HG02759 (cell line): Measurements from ENCODE around the gene FAF1.

ENCODE experiments used
- ATAC-seq: cut with Tn5 transposase; IDR thresholded peaks from one replicate; pipeline ENCODE4 v1.9.1; 2021; ENCODE audit warnings: mild to moderate bottlenecking, moderate library complexity; ENCODE audit not compliant: unreplicated experiment

FAF1 gene

GRCh38 chr1:50523548-50523947 is 436.5 kb downstream of the FAF1 start:
- ATAC-seq, result no peak

- no peak for ATAC-seq
These were observed 437.2 kb downstream of the FAF1 start for GRCh38 chr1:50522691-50523342.

- no peak for ATAC-seq
These were observed 438.4 kb downstream of the FAF1 start for GRCh38 chr1:50521703-50522102.

GRCh38 chr1:50517488-50517887 is 442.6 kb downstream of the FAF1 start:
- no peak for ATAC-seq

- no peak for ATAC-seq
These were observed 444.0 kb downstream of the FAF1 start for GRCh38 chr1:50516056-50516455.

DNA sequence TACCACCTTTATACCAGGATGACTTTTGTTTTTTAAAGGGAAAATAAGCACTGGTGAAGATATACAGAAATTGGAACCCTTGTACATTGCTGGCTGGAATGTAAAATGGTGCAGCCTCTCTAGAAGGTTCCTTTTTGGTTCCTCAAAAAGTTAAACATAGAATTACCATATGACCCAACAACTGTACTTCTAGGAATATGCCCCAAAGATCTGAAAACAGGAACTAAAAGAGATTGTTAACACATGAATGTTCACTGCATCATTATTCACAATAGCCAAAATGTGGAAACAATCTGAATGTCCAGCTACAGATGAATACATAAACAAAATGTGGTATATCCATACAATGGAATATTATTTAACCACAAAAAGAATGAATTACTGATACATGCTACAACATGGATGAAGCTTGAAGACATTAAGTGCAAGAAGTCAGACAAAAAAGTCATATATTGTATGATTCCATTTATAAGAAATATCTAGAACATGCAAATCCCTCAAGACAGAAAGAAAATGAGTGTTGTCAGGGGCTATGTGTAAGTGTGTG is 452.0 kb downstream of the FAF1 start:
- no peak for ATAC-seq

GRCh38 chr1:50505427-50505826 is 454.6 kb downstream of the FAF1 start:
- ATAC-seq, result no peak

GRCh38 chr1:50503515-50503914 is 456.6 kb downstream of the FAF1 start:
- ATAC-seq, result no peak

- ATAC-seq, result no peak
These were observed 457.9 kb downstream of the FAF1 start for GRCh38 chr1:50502147-50502546.

DNA sequence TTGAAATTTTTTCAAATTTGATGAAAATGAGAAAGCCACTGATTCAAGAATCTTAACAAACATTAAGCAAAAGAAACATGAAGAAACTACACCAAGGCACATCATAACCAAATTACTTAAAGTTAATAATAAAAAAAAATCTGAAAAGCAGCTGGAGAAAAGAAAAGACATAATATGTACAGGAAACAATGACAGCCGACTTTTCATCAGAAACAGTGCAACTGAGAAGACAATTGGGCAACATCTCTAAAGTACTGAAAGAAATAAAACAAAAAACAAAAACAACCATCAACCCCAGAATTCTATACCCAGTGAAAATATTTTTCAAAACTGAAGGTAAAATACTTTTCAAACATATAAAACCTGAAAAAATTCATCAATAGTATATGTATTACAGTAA is 463.1 kb downstream of the FAF1 start:
- ATAC-seq, result no peak

DNA sequence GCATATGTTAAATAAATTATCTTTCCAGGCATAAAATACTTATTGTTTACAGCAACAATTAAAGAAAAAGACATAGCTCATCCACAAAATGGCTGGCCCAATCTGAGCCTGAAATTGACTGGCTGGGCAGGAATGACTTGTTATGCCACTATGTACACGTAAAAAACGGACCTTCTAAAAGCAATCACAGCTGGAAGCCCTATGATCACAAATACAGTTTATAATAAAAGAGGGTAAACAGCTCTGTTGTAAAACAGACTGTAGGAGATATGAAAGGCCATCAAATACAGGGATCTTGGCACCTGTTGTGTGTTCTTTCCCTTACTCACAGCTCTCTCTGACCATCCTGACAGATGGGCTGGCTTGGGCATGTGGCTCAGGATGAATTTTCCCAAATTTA is 466.4 kb downstream of the FAF1 start:
- no peak for ATAC-seq

DNA sequence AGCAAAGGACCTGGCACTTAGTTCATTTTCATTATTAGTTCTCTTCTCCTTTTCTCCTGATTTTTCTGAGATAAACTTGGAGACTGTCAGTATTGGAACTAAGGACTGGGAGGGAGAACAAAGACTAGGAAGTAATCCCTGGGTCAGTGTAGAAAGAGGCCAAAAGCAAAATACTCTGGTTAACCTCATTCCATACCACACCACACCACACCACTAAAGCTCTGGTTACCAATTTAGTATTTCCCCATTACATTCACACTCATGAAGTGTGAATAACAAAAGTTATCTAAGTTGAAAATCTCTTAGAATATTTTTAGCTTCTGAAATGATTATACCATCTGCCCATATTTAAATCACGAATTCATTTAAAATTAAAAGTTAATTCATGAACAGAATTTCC is 467.9 kb downstream of the FAF1 start:
- no peak for ATAC-seq

GRCh38 chr1:50491142-50491541 is 468.9 kb downstream of the FAF1 start:
- ATAC-seq, result no peak

- no peak for ATAC-seq
These were observed 469.4 kb downstream of the FAF1 start for GRCh38 chr1:50490640-50491039.

DNA sequence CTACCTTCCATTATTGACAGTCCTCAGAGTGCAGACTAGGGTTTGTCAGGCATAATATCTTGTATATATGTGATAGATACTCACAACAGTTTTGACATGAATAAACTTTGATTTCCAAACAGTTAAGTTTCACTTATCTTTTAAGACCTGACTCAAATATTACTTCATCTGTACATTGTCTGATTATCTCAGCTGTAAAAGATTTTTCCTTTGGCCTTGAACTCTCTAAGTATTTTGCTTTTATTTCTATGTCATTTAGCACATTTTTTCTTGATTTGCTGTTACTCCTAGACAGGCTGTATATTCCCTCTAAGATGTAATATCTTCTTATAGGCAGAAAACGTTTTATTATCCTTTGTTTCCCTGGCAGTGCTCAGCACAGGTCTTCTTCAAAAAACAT is 471.2 kb downstream of the FAF1 start:
- ATAC-seq, result no peak

DNA sequence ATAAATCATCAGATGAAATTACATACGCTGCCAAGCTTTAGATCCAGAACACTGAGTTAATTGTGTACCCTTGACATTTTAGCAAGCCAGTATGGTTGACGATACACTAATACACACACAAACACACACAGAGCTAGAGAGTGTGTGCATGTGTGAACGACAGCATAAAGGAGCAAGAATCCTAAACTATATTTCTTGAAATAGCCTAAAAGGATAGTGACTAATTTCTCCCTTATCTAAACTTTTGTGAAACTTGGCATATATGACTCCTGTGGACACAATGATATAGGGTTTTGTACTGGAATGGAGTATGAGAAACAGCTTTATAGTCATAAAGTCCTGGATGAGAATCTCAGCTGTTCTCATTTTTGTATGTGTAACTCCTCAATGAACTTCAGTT is 471.7 kb downstream of the FAF1 start:
- no peak for ATAC-seq

DNA sequence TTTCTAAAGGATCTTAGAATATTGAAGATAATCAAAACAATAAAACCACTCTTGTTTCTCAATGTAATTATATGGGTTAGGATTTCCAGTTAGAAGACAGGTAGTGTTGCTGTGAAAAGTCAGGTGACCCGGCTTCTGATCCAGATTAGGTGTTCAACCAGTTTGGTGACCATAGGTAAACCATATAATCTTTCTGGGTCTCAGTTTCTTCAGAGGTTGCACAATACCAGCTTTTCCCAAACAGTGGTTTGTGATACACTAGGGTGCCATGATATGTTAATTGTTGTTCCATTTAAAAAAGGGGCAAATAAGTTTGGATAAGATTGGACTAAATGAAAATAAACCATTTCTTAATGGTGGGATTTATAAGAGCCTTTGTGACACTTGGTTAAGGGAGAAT is 472.3 kb downstream of the FAF1 start:
- ATAC-seq, result no peak

- no peak for ATAC-seq
These were observed 478.8 kb downstream of the FAF1 start for GRCh38 chr1:50481142-50481736.

GRCh38 chr1:50476800-50477199 is 483.3 kb downstream of the FAF1 start:
- no peak for ATAC-seq

DNA sequence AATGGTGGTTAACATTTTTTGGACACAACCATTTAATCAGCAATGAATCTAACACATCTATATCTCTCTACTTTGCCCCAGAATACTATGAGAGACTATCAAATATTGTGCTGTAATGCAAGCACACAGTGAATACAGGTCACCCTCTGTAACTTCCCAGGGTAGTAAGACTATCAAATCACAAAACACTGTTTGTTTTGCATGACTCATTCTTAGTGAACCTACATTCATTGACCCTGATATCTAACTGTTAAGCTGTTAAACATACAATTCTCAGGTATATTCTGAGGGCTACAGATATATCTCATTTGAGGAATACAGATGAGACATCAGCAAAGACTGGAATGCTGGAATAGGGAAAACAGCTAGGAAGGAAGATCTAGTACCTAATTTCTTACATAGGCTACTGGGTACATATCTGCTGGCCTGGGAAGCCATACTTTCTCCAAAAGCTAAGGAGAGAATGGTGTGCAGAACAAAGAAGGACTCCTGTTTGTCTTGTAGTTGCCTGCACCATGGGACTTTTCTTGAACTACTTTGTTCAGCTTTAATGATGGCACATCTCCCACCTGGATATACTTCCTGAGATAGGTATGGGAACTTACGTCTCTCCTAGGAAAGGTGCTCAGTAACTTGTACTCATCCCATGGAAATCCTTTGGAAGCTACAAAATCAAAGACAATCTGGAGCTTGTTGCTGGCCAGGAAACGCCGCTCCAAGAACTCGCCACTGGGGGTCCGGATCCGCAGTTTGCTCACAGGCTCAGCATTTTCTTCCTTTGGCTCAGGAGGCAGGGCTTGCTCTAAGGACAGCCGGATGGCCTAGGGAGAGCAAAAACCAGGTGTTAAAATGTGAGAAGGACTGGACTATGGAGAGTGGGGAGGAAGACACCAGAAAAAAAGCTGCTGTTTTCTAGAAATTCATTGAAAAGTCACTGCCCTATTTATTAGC is 484.9 kb downstream of the FAF1 start:
- ATAC-seq, result no peak

GRCh38 chr1:50473513-50473912 is 486.6 kb downstream of the FAF1 start:
- ATAC-seq, result no peak

DNA sequence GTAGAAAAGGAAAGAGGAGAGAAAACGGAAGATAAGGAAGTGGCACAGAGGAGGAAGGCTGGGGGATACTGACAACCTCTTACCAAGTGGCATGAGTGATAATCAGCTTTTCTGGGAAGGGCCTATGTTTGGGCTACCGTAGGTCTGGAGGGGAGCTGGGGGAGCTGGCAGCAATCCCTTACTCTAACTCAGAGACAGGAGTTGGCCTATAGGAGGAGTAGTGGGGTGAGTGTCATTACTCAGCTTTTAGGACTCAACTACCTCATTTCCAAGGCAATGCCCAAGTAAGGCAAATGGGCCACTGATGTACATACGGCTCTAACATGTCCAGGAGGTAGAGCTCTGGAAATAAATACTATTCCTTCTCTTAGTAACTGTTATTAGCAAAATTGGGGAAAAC is 488.1 kb downstream of the FAF1 start:
- ATAC-seq, result no peak
